Measurements from ENCODE around the gene MUTYH.
A peak's percentile ranks its signal among the peaks of the same experiment; 100 is the strongest.
"Not testable (repeated sequence)": the region's sequence is repeated elsewhere in the genome, so short reads cannot be mapped to it uniquely, and the experiment has no call there.

Gene MUTYH

GRCh38 chr1:45339789-45340558 lies at the start of gene MUTYH, which contains the start of gene TOE1:
Gene MUTYH, minus strand, starts transcription at chr1:45340440. Its CDS starts 5,935 bp downstream, at chr1:45334505.
Gene TOE1, plus strand, starts transcription at chr1:45340170. Its CDS starts 83 bp downstream, at chr1:45340253.
- DNase-seq = peak; percentile 89

- DNase-seq = no peak
Observed at GRCh38 chr1:45386219-45386618, 46.0 kb upstream of the MUTYH start.

- no peak for DNase-seq
Observed at GRCh38 chr1:45385302-45385701, 45.1 kb upstream of the MUTYH start.

GRCh38 chr1:45384213-45384612 lies 44.0 kb upstream of the MUTYH start:
- not testable (repeated sequence) for DNase-seq

- DNase-seq = no peak
Observed at GRCh38 chr1:45383191-45383590, 43.0 kb upstream of the MUTYH start.

GRCh38 chr1:45381243-45381642 lies 41.0 kb upstream of the MUTYH start:
- no peak for DNase-seq

GRCh38 chr1:45380730-45381129 lies 40.5 kb upstream of the MUTYH start:
- no peak for DNase-seq

- DNase-seq = no peak
Observed at GRCh38 chr1:45380125-45380524, 39.9 kb upstream of the MUTYH start.

- no peak for DNase-seq
Observed at GRCh38 chr1:45379524-45379923, 39.3 kb upstream of the MUTYH start.

- DNase-seq = no peak
Observed at GRCh38 chr1:45378184-45378583, 37.9 kb upstream of the MUTYH start.

GRCh38 chr1:45375104-45376090 lies 35.2 kb upstream of the MUTYH start:
- DNase-seq = no peak

GRCh38 chr1:45373573-45373972 lies 33.3 kb upstream of the MUTYH start:
- DNase-seq = no peak

- no peak for DNase-seq
Observed at GRCh38 chr1:45370575-45370974, 30.3 kb upstream of the MUTYH start.

GRCh38 chr1:45365051-45365450 lies 24.8 kb upstream of the MUTYH start:
- DNase-seq = no peak

GRCh38 chr1:45364294-45364693 lies 24.1 kb upstream of the MUTYH start:
- no peak for DNase-seq

GRCh38 chr1:45360981-45361380 lies 20.7 kb upstream of the MUTYH start:
- DNase-seq = not testable (repeated sequence)

- DNase-seq = no peak
Observed at GRCh38 chr1:45359882-45360513, 19.8 kb upstream of the MUTYH start.

GRCh38 chr1:45356186-45356585 lies 15.9 kb upstream of the MUTYH start:
- no peak for DNase-seq

- DNase-seq = no peak
Observed at GRCh38 chr1:45355683-45356082, 15.4 kb upstream of the MUTYH start.

GRCh38 chr1:45354838-45355237 lies 14.6 kb upstream of the MUTYH start:
- DNase-seq = no peak

- DNase-seq = no peak
Observed at GRCh38 chr1:45353685-45354084, 13.4 kb upstream of the MUTYH start.

GRCh38 chr1:45351508-45351907 lies 11.3 kb upstream of the MUTYH start:
- DNase-seq = no peak

Data from GOT3 (cell line).